Measurements from ENCODE around the gene KLF9.

The KLF9 gene

DNA sequence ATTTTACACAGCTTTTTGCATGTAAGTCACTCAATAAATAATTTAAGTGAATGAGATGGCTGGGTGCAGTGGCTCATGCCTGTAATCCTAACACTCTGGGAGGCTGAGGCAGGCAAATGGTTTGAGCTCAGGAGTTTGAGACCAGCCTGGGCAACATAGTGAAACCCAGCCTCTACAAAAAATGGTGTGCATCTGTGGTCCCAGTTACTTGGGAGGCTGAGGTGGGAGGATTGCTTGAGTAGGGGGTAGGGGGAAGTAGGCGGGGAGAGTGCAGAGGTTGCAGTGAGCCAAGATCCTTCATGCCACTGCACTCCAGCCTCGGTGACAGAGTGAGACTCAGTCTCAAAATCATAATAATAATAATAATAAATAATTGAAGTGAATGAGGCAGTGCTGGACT, 10.2 kb downstream of the KLF9 start:
- Histone ChIP-seq H3K4me2 (ENCODE audit: low read length) (no peak overlapping the region), H3K27me3 (ENCODE audit: insufficient read depth, low read length) (no peaks in the 10 kb centered on the region), H3K9me3 (ENCODE audit: low read length) (no peaks in the 10 kb centered on the region), H3K9ac (ENCODE audit: low read length) (no peak overlapping the region), H3K4me1 (ENCODE audit: insufficient read depth, low read length, severe bottlenecking) (no peaks in the 10 kb centered on the region), H3K27ac (ENCODE audit: low read depth, low read length, poor library complexity, severe bottlenecking) (no peak overlapping the region), H3K9me2 (ENCODE audit: low read depth, low read length) (no peaks in the 10 kb centered on the region), H3K4me3 (ENCODE audit: low read depth, low read length, poor library complexity, severe bottlenecking) (no peak overlapping the region), H4K20me1 (ENCODE audit: insufficient read depth, low read length) (no peaks in the 10 kb centered on the region), H3K36me3 (ENCODE audit: insufficient read depth, low read length) (no peaks in the 10 kb centered on the region), H3F3A (ENCODE audit: insufficient read depth, low read length) (no peaks in the 10 kb centered on the region), H3K79me2 (ENCODE audit: insufficient read depth, low read length) (no peaks in the 10 kb centered on the region), H2AFZ (ENCODE audit: low read length) (no peak overlapping the region)
- TF ChIP-seq, protein P1, sequence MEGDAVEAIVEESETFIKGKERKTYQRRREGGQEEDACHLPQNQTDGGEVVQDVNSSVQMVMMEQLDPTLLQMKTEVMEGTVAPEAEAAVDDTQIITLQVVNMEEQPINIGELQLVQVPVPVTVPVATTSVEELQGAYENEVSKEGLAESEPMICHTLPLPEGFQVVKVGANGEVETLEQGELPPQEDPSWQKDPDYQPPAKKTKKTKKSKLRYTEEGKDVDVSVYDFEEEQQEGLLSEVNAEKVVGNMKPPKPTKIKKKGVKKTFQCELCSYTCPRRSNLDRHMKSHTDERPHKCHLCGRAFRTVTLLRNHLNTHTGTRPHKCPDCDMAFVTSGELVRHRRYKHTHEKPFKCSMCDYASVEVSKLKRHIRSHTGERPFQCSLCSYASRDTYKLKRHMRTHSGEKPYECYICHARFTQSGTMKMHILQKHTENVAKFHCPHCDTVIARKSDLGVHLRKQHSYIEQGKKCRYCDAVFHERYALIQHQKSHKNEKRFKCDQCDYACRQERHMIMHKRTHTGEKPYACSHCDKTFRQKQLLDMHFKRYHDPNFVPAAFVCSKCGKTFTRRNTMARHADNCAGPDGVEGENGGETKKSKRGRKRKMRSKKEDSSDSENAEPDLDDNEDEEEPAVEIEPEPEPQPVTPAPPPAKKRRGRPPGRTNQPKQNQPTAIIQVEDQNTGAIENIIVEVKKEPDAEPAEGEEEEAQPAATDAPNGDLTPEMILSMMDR (IDR thresholded peaks at IDR 0.05; ENCODE audit: low read length): no peak
- no peak for TF ChIP-seq EZH2 (IDR thresholded peaks at IDR 0.05; ENCODE audit: borderline replicate concordance, low read length)

DNA sequence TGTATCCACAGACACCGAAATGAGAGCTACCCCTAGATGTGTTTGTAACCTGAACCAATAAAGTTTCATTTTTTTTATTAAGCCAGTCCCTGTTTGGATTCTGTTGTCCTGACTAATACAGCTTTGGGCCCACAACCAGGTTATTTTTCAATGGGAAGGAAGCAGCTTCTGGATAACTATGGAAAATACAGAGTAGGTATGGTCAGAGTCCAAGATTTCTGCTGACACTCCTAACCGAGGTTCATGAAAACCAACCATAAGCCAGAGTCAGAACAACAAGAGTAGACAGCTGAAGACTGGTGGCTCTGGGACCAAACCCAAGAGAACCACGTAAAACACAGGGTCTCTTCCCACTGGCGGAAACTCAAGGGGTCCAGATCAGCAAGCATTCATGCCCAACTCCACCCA, 10.8 kb downstream of the KLF9 start:
- no peaks in the 10 kb centered on the region for H3K9me3 ChIP-seq (ENCODE audit: low read length)

DNA sequence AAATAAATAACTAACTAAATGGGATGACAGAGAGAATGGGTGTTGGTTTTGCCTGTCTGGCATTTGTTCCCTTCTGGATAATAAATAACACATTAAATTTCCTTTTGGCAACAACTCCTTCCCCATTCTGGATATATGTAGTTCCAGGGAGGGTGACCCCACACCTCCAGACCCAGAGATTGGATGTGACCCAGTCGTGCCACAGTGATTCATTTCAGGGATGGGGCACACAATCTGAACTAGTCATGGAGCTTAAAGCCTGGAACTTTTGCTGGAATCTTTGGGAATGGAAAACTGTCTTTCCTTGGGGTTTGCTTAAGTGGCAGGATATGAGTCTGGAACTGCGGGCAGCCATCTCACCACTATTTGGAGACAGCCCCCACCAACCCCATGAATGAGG, 11.3 kb downstream of the KLF9 start:
- no peak overlapping the region for H3K27ac ChIP-seq (ENCODE audit: low read depth, low read length, poor library complexity, severe bottlenecking)

More for the DNA sequence above, 10.8 kb downstream of the KLF9 start:
- no peaks in the 10 kb centered on the region for H3K27me3 ChIP-seq (ENCODE audit: insufficient read depth, low read length)
- H3K79me2 ChIP-seq (ENCODE audit: insufficient read depth, low read length): no peaks in the 10 kb centered on the region
- no peak overlapping the region for H2AFZ ChIP-seq (ENCODE audit: low read length)
- H3K9ac ChIP-seq (ENCODE audit: low read length): no peak overlapping the region
- no peaks in the 10 kb centered on the region for H4K20me1 ChIP-seq (ENCODE audit: insufficient read depth, low read length)
- H3K4me2 ChIP-seq (ENCODE audit: low read length): no peak overlapping the region
- H3K9me2 ChIP-seq (ENCODE audit: low read depth, low read length): no peaks in the 10 kb centered on the region
- no peaks in the 10 kb centered on the region for H3F3A ChIP-seq (ENCODE audit: insufficient read depth, low read length)
- H3K4me3 ChIP-seq (ENCODE audit: low read depth, low read length, poor library complexity, severe bottlenecking): no peak overlapping the region
- H3K4me1 ChIP-seq (ENCODE audit: insufficient read depth, low read length, severe bottlenecking): peaks cover 1% of the 10 kb centered on the region
- no peaks in the 10 kb centered on the region for H3K36me3 ChIP-seq (ENCODE audit: insufficient read depth, low read length)
- TF ChIP-seq, protein P1 (IDR thresholded peaks at IDR 0.05; ENCODE audit: low read length): no peak
- no peak for TF ChIP-seq EZH2 (IDR thresholded peaks at IDR 0.05; ENCODE audit: borderline replicate concordance, low read length)
- H3K27ac ChIP-seq (ENCODE audit: low read depth, low read length, poor library complexity, severe bottlenecking): no peak overlapping the region

More for the DNA sequence above, 11.3 kb downstream of the KLF9 start:
- no peaks in the 10 kb centered on the region for H3K36me3 ChIP-seq (ENCODE audit: insufficient read depth, low read length)
- H3K4me3 ChIP-seq (ENCODE audit: low read depth, low read length, poor library complexity, severe bottlenecking): no peak overlapping the region
- no peaks in the 10 kb centered on the region for H3K9me2 ChIP-seq (ENCODE audit: low read depth, low read length)
- no peak overlapping the region for H2AFZ ChIP-seq (ENCODE audit: low read length)
- H3F3A ChIP-seq (ENCODE audit: insufficient read depth, low read length): no peaks in the 10 kb centered on the region
- no peak overlapping the region for H3K9ac ChIP-seq (ENCODE audit: low read length)
- H3K79me2 ChIP-seq (ENCODE audit: insufficient read depth, low read length): no peaks in the 10 kb centered on the region
- TF ChIP-seq, protein P1 (IDR thresholded peaks at IDR 0.05; ENCODE audit: low read length): no peak
- no peak for TF ChIP-seq EZH2 (IDR thresholded peaks at IDR 0.05; ENCODE audit: borderline replicate concordance, low read length)
- H3K9me3 ChIP-seq (ENCODE audit: low read length): no peaks in the 10 kb centered on the region
- no peaks in the 10 kb centered on the region for H4K20me1 ChIP-seq (ENCODE audit: insufficient read depth, low read length)
- H3K27me3 ChIP-seq (ENCODE audit: insufficient read depth, low read length): no peaks in the 10 kb centered on the region
- no peak overlapping the region for H3K4me2 ChIP-seq (ENCODE audit: low read length)
- H3K4me1 ChIP-seq (ENCODE audit: insufficient read depth, low read length, severe bottlenecking): peaks cover 6% of the 10 kb centered on the region
